Hepatocyte (in vitro differentiated cells): ENCODE results near the gene ADCYAP1. TPM values are rescaled to one million over a fixed set of nuclear protein-coding genes. Genes with fewer than 3 reads are reported as not detected.

Experiments used
- DNase-seq: peaks from one replicate; pipeline ENCODE4 v3.0.0-alpha.2; 2016; ENCODE audit warnings: low spot score
- H2AFZ ChIP-seq: fragments of 200-600 bp; sonication (generic); 2 replicates; pipeline ENCODE4 v1.6.0; 2016; ENCODE audit warnings: antibody characterized with exemption, mild to moderate bottlenecking
- H3K27ac ChIP-seq: fragments of 200-600 bp; sonication (generic); 2 replicates; pipeline ENCODE4 v1.5.1; 2016; ENCODE audit warnings: mild to moderate bottlenecking
- H3K27me3 ChIP-seq: fragments of 200-600 bp; sonication (generic); 2 replicates; pipeline ENCODE4 v1.6.1; 2016
- H3K36me3 ChIP-seq: fragments of 200-600 bp; sonication (generic); replicated peaks from 2 replicates; pipeline ENCODE4 v1.5.1; 2016; ENCODE audit warnings: low read depth; ENCODE audit not compliant: insufficient read depth
- H3K4me1 ChIP-seq: fragments of 200-600 bp; sonication (generic); 2 replicates; pipeline ENCODE4 v1.5.1; 2016; ENCODE audit warnings: mild to moderate bottlenecking, moderate library complexity; ENCODE audit not compliant: insufficient read depth
- H3K4me2 ChIP-seq: fragments of 200-600 bp; sonication (generic); 2 replicates; pipeline ENCODE4 v1.6.0; 2016
- H3K4me3 ChIP-seq: fragments of 200-600 bp; sonication (generic); 2 replicates; pipeline ENCODE4 v1.5.1; 2016; ENCODE audit warnings: mild to moderate bottlenecking
- H3K79me2 ChIP-seq: fragments of 200-600 bp; sonication (generic); 2 replicates; pipeline ENCODE4 v1.6.0; 2017; ENCODE audit warnings: mild to moderate bottlenecking
- H3K9me2 ChIP-seq: fragments of 200-600 bp; sonication (generic); replicated peaks from 2 replicates; pipeline ENCODE4 v1.6.0; 2017; ENCODE audit warnings: mild to moderate bottlenecking; ENCODE audit not compliant: insufficient read depth
- H3K9me3 ChIP-seq: fragments of 200-600 bp; sonication (generic); 2 replicates; pipeline ENCODE4 v1.5.1; 2016; ENCODE audit warnings: low read depth, mild to moderate bottlenecking
- H4K20me1 ChIP-seq: fragments of 200-600 bp; sonication (generic); 2 replicates; pipeline ENCODE4 v1.6.0; 2016; ENCODE audit warnings: mild to moderate bottlenecking; ENCODE audit not compliant: insufficient read depth, poor library complexity, severe bottlenecking
- EZH2 ChIP-seq: fragments of 200-600 bp; sonication (generic); IDR thresholded peaks from 2 replicates; pipeline ENCODE4 v1.6.1; 2016; ENCODE audit warnings: antibody characterized with exemption, mild to moderate bottlenecking, borderline replicate concordance
- EZH2phosphoT487 ChIP-seq: fragments of 200-600 bp; sonication (generic); IDR thresholded peaks from one replicate; pipeline ENCODE4 v1.6.1; 2018; ENCODE audit warnings: antibody characterized with exemption, mild to moderate bottlenecking, low read depth, moderate library complexity; ENCODE audit not compliant: unreplicated experiment, severe bottlenecking
- WGBS: methylation state at CpG from one replicate; pipeline ENCODE4 v1.1.6; 2016; ENCODE audit warnings: low lambda C conversion rate; ENCODE audit errors: missing lambda C conversion rate; 5-methylcytosine and 5-hydroxymethylcytosine counted together
- polyA plus RNA-seq: library from polyadenylated mRNA; unstranded; fragments of >200 nt; fragmentation: Nextera tagmentation; extraction: Ambion mirVana; gene quantifications from 2 replicates; pipeline ENCODE4 v1.2.1, GENCODE V29; 2016
- total RNA-seq: library from RNA; depleted of rRNA; stranded (reverse); fragments of >200 nt; gene quantifications from 2 replicates; pipeline ENCODE4 v1.2.3, GENCODE V29; 2014
- TF ChIP-seq, protein P1 (sequence below): fragments of 200-600 bp; sonication (generic); IDR thresholded peaks from 2 replicates; pipeline ENCODE4 v1.5.1; 2016; ENCODE audit warnings: antibody characterized with exemption, mild to moderate bottlenecking; ENCODE audit not compliant: poor library complexity

ADCYAP1 gene
- total and polyA plus RNA-seq, 2 experiments from 2014 or later = 0.31 to 0.40 TPM

- no peaks in the 10 kb centered on the region for H4K20me1 ChIP-seq
- no peak overlapping the region for H2AFZ ChIP-seq
- no peak for DNase-seq
- no peak overlapping the region for H3K4me3 ChIP-seq
- no peak overlapping the region for H3K4me2 ChIP-seq
- no peaks in the 10 kb centered on the region for H3K27me3 ChIP-seq
- TF ChIP-seq EZH2phosphoT487 (no peak), EZH2 (no peak)
- TF ChIP-seq, protein P1, sequence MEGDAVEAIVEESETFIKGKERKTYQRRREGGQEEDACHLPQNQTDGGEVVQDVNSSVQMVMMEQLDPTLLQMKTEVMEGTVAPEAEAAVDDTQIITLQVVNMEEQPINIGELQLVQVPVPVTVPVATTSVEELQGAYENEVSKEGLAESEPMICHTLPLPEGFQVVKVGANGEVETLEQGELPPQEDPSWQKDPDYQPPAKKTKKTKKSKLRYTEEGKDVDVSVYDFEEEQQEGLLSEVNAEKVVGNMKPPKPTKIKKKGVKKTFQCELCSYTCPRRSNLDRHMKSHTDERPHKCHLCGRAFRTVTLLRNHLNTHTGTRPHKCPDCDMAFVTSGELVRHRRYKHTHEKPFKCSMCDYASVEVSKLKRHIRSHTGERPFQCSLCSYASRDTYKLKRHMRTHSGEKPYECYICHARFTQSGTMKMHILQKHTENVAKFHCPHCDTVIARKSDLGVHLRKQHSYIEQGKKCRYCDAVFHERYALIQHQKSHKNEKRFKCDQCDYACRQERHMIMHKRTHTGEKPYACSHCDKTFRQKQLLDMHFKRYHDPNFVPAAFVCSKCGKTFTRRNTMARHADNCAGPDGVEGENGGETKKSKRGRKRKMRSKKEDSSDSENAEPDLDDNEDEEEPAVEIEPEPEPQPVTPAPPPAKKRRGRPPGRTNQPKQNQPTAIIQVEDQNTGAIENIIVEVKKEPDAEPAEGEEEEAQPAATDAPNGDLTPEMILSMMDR = no peak
- WGBS = 82% methylated on average over 9 of the region's 9 CpGs
- H3K4me1 ChIP-seq = no peaks in the 10 kb centered on the region
- H3K9me3 ChIP-seq = no peaks in the 10 kb centered on the region
- H3K9me2 ChIP-seq = no peaks in the 10 kb centered on the region
- no peaks in the 10 kb centered on the region for H3K79me2 ChIP-seq
- H3K27ac ChIP-seq = no peak overlapping the region
- no peaks in the 10 kb centered on the region for H3K36me3 ChIP-seq
Observed at GRCh38 chr18:949724-950631, 45.3 kb downstream of the ADCYAP1 start.

DNA sequence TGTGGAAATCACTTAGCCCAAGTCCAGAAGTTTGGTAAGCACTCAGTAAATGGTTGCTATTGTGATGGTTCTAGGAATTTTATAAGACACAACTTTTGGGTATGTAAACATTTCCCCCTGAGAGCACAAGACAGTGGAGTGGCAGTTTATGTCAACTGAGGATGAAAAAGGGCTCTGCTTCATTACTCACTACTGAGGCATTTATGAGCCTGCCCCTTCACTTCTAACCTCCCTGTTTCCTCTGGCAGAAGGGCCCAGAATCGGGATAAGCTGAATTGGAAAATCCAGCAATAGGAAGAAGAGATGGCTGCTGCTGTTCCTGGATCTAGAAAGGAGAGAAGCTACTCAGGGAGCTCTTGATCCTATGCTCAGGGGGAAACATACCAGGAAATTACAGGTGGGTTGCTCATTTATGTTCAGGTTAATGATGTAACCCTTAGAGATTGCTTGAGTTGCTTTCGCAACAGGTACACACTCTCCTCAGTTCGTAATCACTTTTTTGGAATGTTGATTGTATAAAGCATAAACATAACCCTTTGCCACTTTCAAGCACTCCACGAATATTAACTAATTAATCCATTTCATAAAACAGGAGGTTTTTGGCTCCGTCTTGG lies 46.3 kb downstream of the ADCYAP1 start:
- TF ChIP-seq, protein P1 = no peak
- TF ChIP-seq EZH2phosphoT487 = no peak
- TF ChIP-seq EZH2 = no peak
- no peaks in the 10 kb centered on the region for H3K27me3 ChIP-seq
- DNase-seq = no peak
- no peaks in the 10 kb centered on the region for H4K20me1 ChIP-seq
- H3K27ac ChIP-seq = peak overlapping the region; percentile 44
- 64% methylated on average over 5 of the region's 5 CpGs for WGBS
- no peak overlapping the region for H3K4me3 ChIP-seq
- H3K36me3 ChIP-seq = no peaks in the 10 kb centered on the region
- no peaks in the 10 kb centered on the region for H3K4me1 ChIP-seq
- H3K9me3 ChIP-seq = no peaks in the 10 kb centered on the region
- H3K9me2 ChIP-seq = no peaks in the 10 kb centered on the region
- no peak overlapping the region for H2AFZ ChIP-seq
- peak overlapping the region; percentile 11 for H3K4me2 ChIP-seq
- no peaks in the 10 kb centered on the region for H3K79me2 ChIP-seq

GRCh38 chr18:955384-956066 lies 50.9 kb downstream of the ADCYAP1 start:
- Histone ChIP-seq H4K20me1 (no peaks in the 10 kb centered on the region), H2AFZ (no peak overlapping the region), H3K4me2 (no peak overlapping the region), H3K27me3 (no peaks in the 10 kb centered on the region), H3K9me3 (no peaks in the 10 kb centered on the region), H3K4me1 (no peaks in the 10 kb centered on the region), H3K27ac (no peak overlapping the region), H3K4me3 (no peak overlapping the region), H3K36me3 (no peaks in the 10 kb centered on the region), H3K79me2 (no peaks in the 10 kb centered on the region), H3K9me2 (no peaks in the 10 kb centered on the region)
- WGBS = 63% methylated on average over 6 of the region's 6 CpGs
- TF ChIP-seq, protein P1 = no peak
- no peak for TF ChIP-seq EZH2phosphoT487
- no peak for TF ChIP-seq EZH2
- DNase-seq = no peak
